Right lobe of liver (tissue), 4 donors: ENCODE results near the gene ASB13.

ENCODE experiments used
- POLR2A ChIP-seq: fragments of 450-650 bp; IDR thresholded peaks from one replicate; pipeline ENCODE4 v1.6.1; 2017; ENCODE audit warnings: antibody characterized with exemption, mild to moderate bottlenecking
- TF ChIP-seq, protein P1 (sequence below), 4 donors: fragments of 200-600 bp in 3 of 4; fragments of 450-650 bp in 1 of 4; IDR thresholded peaks; one replicate each; pipeline versions ENCODE4 v1.5.1 to v1.8.0; 2016 to 2022; ENCODE audit warnings: antibody characterized with exemption in 4 of 4, mild to moderate bottlenecking in 2 of 4
- donor health status: DM: no; HTN: no; CAD: no.
- donor health status: DM: no; HTN: no; CAD: no.
- donor health status: DM: no; HTN: yes; CAD: no.

DNA sequence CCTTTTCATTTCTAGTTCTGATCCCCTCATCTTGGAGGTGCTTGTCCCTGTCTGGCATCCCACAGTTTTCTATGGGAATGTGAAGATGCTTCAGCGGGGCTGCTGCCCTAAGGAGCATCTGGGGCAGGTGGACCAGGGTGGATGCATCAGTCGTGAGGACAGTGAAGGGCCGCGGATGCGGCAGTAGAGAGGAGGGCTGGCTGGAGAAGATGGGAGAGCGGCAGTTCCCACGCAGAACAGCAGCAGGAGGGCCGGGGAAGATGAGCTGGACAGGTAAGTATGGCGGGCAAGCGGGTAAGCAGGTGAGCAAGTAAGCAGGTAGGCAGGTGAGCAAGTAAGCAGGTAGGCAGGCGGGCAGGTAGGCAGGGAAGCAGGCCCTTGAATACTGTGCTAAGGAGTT is 48.9 kb downstream of the ASB13 start:
- TF ChIP-seq, protein P1, sequence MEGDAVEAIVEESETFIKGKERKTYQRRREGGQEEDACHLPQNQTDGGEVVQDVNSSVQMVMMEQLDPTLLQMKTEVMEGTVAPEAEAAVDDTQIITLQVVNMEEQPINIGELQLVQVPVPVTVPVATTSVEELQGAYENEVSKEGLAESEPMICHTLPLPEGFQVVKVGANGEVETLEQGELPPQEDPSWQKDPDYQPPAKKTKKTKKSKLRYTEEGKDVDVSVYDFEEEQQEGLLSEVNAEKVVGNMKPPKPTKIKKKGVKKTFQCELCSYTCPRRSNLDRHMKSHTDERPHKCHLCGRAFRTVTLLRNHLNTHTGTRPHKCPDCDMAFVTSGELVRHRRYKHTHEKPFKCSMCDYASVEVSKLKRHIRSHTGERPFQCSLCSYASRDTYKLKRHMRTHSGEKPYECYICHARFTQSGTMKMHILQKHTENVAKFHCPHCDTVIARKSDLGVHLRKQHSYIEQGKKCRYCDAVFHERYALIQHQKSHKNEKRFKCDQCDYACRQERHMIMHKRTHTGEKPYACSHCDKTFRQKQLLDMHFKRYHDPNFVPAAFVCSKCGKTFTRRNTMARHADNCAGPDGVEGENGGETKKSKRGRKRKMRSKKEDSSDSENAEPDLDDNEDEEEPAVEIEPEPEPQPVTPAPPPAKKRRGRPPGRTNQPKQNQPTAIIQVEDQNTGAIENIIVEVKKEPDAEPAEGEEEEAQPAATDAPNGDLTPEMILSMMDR (IDR thresholded peaks at IDR 0.05): no peak
- no peak for TF ChIP-seq POLR2A
